Measurements from ENCODE around the gene AMD1. TPM values are rescaled to one million over a fixed set of nuclear protein-coding genes. Genes with fewer than 3 reads are reported as not detected.
"Not testable (repeated sequence)": the region's sequence is repeated elsewhere in the genome, so short reads cannot be mapped to it uniquely, and the experiment has no call there.

Gene AMD1
- polyA plus RNA-seq (ENCODE audit: insufficient read length in 3 of 3) = 10 to 100 TPM; 78.4 to 84.8 (median 83.2) TPM

DNA sequence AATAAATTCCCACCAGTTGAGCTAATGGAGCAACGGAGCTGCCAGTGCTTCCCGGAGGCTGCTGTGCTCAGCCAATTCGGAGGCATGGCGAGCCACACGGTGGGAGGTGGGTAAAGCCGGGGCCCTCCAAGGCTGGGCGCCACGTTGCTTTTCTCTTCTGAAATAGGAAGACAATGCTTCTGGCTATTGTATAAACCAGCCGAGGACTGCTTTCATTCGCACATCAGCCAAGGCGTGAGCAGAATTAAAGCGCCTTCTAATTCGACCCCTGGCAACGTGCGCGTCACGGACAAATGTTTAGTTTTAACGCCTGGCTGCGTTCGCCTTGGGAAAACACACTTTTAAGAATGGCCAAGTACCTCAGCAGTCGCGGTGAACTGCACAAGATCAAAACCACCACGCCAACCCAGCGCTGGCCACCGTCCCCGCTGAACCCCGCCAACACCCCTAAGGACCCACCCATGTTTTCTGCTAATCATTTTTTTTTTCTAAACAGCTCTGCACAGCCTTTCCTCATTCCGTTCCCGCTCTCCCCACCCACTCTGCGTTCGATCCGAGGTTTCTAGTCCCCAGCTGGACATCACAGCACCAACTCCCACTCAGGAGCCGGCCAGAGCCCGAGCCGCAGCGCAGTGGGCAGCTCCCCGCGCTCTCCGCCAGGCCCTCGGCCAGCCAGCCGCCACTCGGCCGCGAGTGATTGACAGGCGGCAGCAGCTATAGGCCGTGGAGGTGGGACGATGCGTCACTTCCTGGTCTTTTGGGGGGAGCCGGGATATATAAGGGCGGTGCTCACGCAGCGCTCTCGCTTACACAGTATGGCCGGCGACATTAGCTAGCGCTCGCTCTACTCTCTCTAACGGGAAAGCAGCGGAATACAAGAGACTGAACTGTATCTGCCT, at the start of gene AMD1:
TSS of gene AMD1 (plus strand) at position 805 of the 899 bp plus-strand sequence. CDS start 321 bp downstream, outside the sequence.
- peak; percentile 93 to 96 (median 96) for DNase-seq (ENCODE audit: low read depth in 3 of 3, low spot score in 2 of 3)

DNA sequence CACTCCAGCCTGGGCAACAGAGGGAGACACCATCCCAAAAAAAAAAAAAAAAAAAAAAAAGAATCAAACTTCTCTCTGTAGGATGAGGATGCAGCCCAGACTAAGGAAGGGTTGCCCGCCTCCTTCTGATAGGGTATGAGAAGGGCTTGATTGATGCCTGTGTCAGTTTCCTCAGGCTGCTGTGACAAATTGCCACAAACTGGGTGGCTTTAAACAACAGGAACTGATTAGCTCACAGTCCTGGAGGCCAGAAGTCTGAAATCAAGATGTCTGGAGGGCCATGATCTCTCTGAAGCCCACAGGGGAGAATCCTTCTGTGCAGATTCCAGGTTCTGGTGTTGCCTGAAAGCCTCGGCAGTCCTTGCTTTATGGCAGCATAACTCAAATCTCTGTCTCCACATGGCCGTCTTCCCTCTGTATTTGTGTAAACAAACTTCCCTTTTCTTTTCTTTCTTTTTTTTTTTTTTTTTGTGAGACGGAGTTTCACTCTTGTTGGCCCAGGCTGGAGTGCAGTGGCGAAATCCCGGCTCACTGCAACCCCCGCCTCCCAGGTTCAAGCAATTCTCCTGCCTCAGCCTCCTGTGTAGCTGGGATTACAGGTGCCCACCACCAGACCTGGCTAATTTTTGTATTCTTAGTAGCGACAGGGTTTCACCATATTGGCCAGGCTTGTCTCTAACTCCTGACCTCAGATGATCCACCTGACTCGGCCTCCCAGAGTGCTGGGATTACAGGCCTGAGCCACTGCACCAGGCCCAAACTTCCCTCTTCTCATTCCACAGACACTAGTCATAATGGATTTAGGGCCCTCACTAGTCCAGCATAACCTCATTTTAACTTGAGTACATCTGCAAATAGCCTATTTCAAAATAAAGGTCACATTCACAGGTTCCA, 48.1 kb upstream of the AMD1 start:
- DNase-seq (ENCODE audit: low read depth in 3 of 3, low spot score in 2 of 3) = no peak

DNA sequence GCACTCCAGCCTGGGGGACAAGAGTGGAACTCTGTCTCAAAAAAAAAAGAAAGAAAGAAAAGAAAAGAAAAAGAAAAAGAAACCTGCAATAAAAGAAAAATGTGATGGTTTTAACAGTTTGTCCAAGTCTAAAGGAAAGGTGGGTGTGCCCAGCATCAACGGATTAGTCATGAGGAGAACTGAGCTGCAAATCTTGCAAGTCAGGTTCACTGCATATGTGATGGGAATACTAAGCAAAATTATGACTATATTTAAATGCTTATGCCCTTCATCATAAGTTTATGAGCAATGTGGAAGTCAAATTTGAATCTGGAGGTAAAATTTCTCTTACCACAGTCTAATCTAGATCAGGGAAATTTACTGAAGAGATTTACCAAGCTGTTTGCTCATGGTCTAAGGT, 46.2 kb upstream of the AMD1 start:
- no peak for DNase-seq (ENCODE audit: low read depth in 3 of 3, low spot score in 2 of 3)

DNA sequence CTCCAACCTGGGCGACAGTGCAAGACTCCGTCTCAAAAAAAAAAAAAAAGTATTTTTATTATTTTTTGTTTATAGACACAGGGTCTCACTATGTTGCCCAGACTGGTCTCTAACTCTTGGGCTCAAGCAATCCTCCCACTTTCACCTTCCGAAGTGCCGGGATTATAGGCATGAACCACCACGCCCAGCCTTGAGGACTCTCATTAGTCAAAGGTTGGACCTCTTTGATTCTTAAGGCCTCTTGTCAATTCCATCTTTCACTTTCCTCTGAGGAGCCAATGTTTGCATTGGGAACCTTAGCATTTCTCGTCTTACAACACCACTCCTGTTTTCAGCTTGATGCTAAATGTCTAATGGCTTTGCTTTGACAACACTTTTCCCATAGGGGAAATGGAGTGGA, 43.2 kb upstream of the AMD1 start:
- no peak for DNase-seq (ENCODE audit: low read depth in 3 of 3, low spot score in 2 of 3)

DNA sequence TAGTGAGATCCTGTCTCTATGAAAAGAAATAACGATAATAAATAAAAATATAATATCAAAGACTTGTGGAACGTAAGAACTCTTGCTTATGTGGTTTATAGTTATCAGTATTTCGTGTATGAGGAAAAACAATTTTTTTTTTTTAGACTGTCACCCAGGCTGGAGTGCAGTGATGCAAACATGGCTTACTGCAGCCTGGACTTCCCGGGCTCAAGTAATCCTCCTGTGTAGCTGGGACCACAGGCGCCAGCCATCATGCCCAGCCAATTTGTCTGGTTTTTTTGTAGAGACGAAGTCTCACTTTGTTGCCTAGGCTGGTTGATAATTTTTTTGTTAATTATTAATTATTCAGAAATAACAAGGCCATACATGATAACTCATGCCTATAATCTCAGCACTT, 40.8 kb upstream of the AMD1 start:
- DNase-seq (ENCODE audit: low read depth in 3 of 3, low spot score in 2 of 3) = no peak

DNA sequence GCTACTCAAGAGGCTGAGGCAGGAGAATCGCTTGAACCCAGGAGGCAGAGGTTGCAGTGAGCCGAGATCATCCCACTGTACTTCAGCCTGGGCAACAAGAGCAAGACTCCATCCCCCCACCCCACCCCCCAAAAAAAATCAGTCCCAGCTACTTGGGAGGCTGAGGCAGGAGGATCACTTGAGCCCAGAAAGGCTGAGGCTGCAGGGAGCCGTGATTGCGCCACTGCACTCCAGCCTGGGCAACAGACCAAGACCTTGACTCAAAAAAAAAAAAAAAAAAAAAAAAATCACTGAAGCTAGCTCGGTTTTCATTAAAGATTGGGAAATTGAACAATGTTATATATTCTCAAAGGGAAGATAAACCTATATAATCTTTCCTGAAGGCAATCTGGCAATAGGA, 38.8 kb upstream of the AMD1 start:
- not testable (repeated sequence) for DNase-seq (ENCODE audit: low read depth in 3 of 3, low spot score in 2 of 3)

DNA sequence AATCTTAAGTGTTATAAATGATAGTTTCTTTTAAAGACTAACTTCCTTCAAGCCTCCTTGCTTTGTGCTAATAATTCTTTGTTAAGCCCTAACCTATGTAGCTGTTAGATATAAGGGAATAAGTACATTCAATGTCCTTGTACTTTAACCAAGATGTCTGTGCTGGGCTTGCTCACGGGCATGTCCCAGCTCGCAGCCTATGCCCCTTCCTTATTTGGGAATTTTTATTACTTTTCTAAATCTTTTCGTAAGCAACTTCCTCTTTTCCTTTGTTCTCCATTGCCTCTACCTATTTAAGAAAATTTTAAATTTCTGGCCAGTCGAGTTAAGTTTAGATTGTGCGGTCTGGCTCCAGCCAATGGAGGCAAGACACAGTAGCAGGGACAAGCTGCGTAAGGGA, 33.3 kb upstream of the AMD1 start:
- DNase-seq (ENCODE audit: low read depth in 3 of 3, low spot score in 2 of 3) = no peak

DNA sequence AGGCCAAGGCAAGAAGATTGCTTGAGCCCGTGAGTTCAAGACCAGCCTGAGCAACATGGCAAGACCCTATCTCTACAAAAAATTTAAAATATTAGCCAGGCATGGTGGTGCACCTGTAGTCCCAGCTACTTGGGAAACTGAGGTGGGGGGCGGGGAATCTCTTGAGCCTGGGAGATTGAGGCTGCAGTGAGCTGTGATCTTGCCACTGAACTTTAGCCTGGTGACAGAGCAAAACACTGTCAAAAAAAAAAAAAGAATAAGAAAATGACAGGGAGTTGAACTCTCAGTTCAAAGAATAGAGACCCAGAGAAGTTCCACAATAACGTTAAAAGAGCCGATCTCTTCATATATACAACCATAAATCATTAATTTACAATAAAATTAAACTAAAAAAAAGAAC, 24.8 kb upstream of the AMD1 start:
- no peak for DNase-seq (ENCODE audit: low read depth in 3 of 3, low spot score in 2 of 3)

DNA sequence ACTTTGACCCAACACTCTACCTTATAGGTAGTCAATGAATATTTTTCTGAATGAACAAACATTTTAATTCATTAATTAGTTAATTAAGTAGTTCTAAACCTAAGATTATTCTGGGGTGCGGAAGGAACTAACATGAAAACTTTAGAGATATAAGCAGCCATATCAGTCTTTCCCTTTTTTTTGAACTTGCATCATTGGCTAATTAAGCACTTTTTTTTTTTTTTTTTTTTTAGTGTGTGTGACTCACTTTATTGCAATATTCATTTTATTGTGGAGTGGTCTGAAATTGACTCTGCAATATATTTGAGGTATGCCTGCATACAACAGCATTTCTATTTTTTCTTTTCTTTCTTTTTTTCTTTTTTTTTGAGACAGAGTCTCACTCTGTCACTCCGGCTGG, 21.8 kb upstream of the AMD1 start:
- no peak for DNase-seq (ENCODE audit: low read depth in 3 of 3, low spot score in 2 of 3)

DNA sequence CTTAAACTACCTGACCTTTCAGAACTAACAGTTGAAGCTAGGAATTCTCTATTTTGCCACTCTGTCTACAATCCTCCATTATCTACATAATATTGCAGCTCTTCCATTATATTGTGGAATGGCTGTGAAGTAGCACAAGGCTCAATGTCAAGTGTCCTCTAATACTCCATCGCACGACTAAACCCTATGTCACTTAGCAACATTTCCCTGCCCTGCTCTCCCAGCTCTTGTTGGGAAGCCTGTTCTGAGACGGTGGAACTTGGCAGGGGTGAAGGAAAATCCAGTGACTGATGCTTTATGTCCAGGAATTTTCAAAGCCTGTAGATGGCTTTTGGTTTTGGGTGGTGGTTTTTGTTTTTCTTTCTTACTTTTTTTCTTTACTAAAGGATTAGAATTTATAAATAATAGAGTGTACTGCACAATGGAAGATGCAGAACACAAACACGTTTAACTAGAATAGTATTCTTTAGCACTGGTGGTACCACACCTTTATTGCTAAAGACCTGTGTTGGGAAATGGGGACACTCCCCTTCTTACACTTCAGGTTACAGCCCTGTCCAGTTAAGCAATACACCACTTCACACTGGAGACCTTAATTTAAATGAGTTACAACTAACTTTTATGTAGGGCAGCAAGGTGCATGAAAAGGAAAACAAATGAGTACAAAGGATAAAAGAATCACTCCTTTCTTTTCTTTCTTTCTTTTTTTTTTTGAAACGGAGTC, 20.7 kb upstream of the AMD1 start:
- no peak for DNase-seq (ENCODE audit: low read depth in 3 of 3, low spot score in 2 of 3)

DNA sequence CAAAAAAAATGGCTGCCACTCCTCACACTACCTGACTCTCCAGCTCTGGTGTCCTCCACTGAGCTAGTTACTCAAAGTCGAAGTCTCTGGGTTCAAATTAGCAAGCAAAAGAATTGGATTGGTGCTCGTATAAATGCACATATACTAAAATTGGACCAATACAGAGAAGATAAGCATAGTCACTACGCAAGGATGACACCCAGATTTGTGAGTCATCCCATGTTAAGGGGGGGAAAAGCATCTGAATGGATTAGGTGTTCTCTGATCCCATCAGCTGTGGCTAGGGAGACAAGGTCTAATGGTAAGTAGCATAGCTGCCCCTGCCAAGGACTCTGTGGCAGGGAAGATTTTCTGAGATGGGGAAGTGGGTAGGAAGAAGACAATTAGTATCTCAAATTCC, 18.3 kb upstream of the AMD1 start:
- no peak for DNase-seq (ENCODE audit: low read depth in 3 of 3, low spot score in 2 of 3)

DNA sequence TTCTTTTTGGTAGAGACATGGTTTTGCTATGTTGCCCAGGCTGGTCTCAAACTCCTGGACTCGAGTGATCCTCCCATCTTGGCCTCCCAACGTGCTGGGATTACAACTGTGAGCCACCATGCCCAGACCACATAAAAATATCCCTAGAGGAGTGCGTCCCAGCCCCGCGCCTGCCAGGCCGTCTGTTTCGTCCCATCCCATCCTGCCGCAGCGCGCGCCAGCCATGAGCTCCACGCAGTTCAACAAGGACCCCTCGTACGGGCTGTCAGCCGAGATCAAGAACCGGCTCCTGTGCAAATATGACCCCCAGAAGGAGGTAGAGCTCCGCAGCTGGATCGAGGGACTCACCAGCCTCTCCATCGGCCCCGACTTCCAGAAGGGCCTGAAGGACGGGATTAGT, 16.6 kb upstream of the AMD1 start:
- DNase-seq (ENCODE audit: low read depth in 3 of 3, low spot score in 2 of 3) = no peak

DNA sequence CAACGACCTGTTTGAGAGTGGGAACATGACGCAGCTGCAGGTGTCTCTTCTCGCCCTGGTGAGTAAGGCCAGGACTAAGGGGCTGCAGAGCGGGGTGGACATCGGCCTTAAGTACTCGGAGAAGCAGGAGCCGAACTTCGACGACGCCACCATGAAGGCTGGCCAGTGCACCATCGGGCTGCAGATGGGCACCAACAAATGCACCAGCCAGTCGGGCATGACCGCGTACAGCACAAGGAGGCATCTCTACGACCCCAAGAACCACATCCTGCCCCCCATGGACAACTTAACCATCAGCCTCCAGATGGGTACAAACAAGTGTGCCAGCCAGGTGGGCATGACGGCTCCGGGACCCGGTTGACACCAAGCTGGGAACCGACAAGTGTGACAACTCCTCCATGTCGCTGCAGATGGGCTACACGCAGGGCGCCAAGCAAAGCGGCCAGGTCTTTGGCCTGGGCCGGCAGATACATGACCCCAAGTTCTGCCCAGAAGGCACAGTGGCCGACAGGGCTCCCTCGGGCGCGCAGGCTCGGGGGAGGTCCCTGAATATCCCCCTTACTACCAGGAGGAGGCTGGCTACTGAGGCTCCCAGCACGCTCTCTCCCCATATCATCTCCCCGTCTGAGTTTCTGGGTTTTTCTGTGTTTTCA, 15.9 kb upstream of the AMD1 start:
- no peak for DNase-seq (ENCODE audit: low read depth in 3 of 3, low spot score in 2 of 3)

DNA sequence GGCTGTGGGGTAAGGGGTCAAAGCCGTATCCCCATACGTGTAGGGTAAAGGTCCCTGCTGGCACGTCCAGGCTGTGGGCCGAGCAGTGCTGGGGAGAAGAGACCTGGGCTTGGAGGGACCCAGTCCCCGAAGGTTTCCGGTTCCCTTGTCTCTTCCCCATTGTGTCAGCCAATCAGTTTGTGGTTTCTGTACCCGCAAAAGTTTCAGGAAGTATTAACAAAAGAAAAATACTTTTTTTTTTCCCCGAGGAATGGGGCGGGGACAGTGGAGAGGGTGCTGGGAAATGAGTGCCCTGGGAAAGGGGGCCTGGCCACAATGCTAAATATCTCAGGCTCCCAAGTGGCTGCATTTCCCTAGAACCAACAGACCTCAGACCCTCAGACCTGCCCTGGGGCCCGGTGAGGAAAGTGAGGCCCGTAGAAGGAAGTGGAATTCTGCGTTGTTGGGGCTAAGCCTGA, 15.2 kb upstream of the AMD1 start:
- DNase-seq (ENCODE audit: low read depth in 3 of 3, low spot score in 2 of 3) = no peak

DNA sequence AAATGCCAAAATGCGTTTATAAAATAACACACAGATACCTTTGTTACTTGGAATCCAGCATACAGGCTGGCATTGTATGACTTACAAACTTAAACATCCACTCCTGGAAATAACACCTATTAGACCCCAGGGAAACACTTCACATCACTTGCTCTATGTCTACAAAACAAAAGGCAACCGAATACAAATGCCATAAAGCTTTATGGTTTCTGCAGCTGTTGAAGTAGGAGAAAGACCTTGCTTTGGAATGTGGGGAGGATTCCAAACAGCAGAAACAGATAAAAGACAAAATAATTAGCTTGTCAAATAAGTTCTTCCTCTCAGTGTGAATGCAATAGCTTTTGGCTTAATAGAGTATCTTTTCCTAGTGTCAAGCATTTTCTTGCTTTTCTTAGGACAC, 9.8 kb upstream of the AMD1 start:
- DNase-seq (ENCODE audit: low read depth in 3 of 3, low spot score in 2 of 3) = peak in 1 of 3 donors; percentile 32

DNA sequence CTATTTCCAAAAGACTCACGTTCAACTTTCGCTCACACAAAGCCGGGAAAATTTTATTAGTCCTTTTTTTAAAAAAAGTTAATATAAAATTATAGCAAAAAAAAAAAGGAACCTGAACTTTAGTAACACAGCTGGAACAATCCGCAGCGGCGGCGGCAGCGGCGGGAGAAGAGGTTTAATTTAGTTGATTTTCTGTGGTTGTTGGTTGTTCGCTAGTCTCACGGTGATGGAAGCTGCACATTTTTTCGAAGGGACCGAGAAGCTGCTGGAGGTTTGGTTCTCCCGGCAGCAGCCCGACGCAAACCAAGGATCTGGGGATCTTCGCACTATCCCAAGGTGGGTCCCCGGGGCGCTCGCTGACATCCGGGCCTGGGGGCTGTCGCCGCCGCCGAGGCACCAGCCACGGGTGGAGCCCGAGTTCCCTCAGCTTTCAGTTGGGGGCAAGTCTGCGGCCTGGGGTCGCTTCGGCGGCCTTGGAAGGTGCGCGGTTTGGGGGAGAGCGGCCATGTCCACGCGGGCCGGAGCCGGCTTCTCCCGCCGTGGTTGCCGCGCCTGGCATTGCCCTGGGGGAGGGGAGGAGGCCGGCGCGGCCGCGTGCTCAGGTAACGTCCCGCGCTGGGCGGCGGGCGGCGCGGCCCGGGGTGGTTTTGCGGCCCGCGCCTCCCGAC, 429 bp downstream of the AMD1 start:
- DNase-seq (ENCODE audit: low read depth in 3 of 3, low spot score in 2 of 3) = peak in 1 of 3 donors; percentile 33

DNA sequence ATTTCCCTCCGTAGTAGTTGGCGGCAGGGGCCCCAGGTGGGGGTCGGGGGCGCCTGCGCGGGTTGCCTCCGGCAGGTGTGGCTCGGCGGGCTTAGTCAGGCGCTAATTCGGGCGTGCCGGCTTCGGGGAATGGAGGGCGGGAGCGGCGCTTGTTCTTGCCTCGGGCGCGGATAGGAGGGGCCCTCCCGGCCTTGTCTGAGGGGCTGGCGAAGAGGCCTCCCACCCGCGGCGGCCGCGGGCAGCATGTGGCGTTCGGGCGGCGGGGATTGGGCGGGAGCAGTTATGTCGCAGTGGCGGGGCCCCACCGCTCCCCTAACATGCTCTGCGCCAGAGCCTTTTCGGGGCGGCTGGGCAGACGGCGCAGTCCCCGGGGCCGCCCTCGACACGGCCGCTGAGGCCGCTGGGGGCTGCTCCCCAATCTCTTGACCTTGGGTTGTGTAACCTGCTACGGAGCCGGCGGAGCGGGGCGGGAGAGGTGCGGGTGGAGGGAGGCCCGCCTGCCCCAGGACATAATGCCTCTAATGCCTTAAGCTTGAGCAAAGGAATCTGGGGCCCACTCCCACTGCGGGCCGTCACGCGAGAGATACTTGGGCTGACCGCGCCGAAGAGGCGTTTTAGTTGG, 1.1 kb downstream of the AMD1 start:
- peak in 1 of 3 donors; percentile 18 for DNase-seq (ENCODE audit: low read depth in 3 of 3, low spot score in 2 of 3)

DNA sequence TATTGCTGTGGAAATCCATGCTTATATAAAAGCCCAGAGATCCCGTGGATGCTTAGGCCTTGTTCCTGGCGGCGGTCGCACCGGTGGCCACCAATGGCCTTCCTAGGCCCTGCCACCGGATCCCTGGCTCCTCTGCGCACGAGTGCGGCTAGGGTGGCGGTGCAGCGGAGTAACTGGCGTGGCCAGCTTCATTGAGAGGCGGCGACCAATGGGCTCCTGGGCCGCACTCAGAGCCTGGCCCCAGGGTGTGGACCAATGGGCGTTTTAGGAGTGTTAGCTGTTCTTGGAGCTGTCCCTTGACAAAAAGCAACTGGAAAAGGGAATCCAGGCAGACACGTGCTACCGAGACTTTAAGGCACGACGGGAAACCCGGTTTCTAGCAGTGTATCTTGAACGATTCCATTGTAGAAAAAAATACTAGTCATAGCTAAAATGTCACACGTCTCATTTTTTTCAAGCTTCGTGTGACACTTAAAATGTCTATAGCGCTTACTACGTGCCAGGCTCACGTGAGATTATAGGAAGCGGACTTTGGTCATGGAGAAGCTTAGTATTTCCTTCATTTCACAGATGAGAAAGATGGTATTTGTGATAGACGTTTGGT, 1.7 kb downstream of the AMD1 start:
- DNase-seq (ENCODE audit: low read depth in 3 of 3, low spot score in 2 of 3) = peak in 2 of 3 donors; percentile 72 to 74
